Gastrocnemius medialis (tissue), 4 donors: ENCODE measurements around the gene PICK1. TPM values are rescaled to one million over a fixed set of nuclear protein-coding genes. Genes with fewer than 3 reads are reported as not detected.
"Not testable (repeated sequence)": the region's sequence is repeated elsewhere in the genome, so short reads cannot be mapped to it uniquely, and the experiment has no call there.

Experiments used
- ATAC-seq, 2 donors: fragments of 150-250 bp; one replicate each; pipeline ENCODE4 v1.9.1; 2016
- DNase-seq, 2 donors: peaks; one replicate each; pipeline ENCODE4 v3.0.0-alpha.2; 2019
- H3K27ac ChIP-seq, 4 donors: fragments of 200-600 bp; sonication (generic); 1 replicate in 1 of 4; 2 replicates in 3 of 4; pipeline ENCODE4 v1.5.1; 2016 to 2018; ENCODE audit warnings: mild to moderate bottlenecking in 2 of 4, moderate library complexity in 1 of 4
- H3K27me3 ChIP-seq, 3 donors: fragments of 200-600 bp; sonication (generic) in 2 of 3; 1 replicate in 1 of 3; 2 replicates in 2 of 3; pipeline versions ENCODE4 v1.5.1 to v1.6.0; 2016 to 2019; ENCODE audit warnings: mild to moderate bottlenecking in 1 of 3, moderate library complexity in 1 of 3
- H3K36me3 ChIP-seq, 2 donors: fragments of 200-600 bp; sonication (generic) in 1 of 2; one replicate each; pipeline ENCODE4 v1.5.1; 2017 to 2018
- H3K4me1 ChIP-seq, 2 donors: fragments of 200-600 bp; sonication (generic) in 1 of 2; one replicate each; pipeline ENCODE4 v1.5.1; 2016 to 2017; ENCODE audit warnings: mild to moderate bottlenecking in 2 of 2
- H3K4me3 ChIP-seq, 4 donors: fragments of 200-600 bp; sonication (generic) in 3 of 4; 1 replicate in 1 of 4; 2 replicates in 3 of 4; pipeline ENCODE4 v1.5.1; 2016 to 2019; ENCODE audit warnings: mild to moderate bottlenecking in 2 of 4
- H3K9me3 ChIP-seq, 3 donors: fragments of 200-600 bp; sonication (generic) in 2 of 3; 1 replicate in 1 of 3; 2 replicates in 2 of 3; pipeline ENCODE4 v1.5.1; 2016 to 2019
- CTCF ChIP-seq, 5 experiments: fragments of 450-650 bp in 3 of 5; fragments of 200-600 bp in 2 of 5; sonication (generic) in 2 of 5; IDR thresholded peaks in 4 of 5; conservative IDR thresholded peaks in 1 of 5; 1 replicate in 4 of 5; 2 replicates in 1 of 5; pipeline ENCODE4 v1.5.1; 2016 to 2019; ENCODE audit warnings: antibody characterized with exemption in 5 of 5, mild to moderate bottlenecking in 3 of 5, moderate library complexity in 3 of 5
- POLR2A ChIP-seq, 2 donors: fragments of 450-650 bp; IDR thresholded peaks; one replicate each; pipeline ENCODE4 v1.6.1; 2017; ENCODE audit warnings: antibody characterized with exemption in 2 of 2, mild to moderate bottlenecking in 2 of 2, moderate library complexity in 2 of 2
- in situ Hi-C, 4 donors: fragments of 200-750 bp; cut with MboI; loops; one replicate each; pipeline versions ENCODE4 v1.15.0 to v1.8.0; 2017; ENCODE audit warnings: low sequenced_read_pairs in 4 of 4
- intact Hi-C: fragments of 100-400 bp; cut with DNase I; formaldehyde crosslinking; loops from one replicate; pipeline ENCODE4 v1.15.1; 2023; ENCODE audit warnings: low total_unique reads
- total RNA-seq, 4 donors: library from RNA; depleted of rRNA; stranded (reverse); fragments of >200 nt; gene quantifications; one replicate each; pipeline versions ENCODE4 v1.1.0 to v1.2.3, GENCODE V29; 2016

The PICK1 gene
- total RNA-seq, 4 donors from 2014 or later = 36.4 to 63.8 (median 50.1) TPM

- Histone ChIP-seq H3K27me3 (no peaks in the 10 kb centered on the region), H3K9me3 (no peaks in the 10 kb centered on the region), H3K27ac (no peak overlapping the region), H3K4me1 (peaks cover 2 to 6% of the 10 kb centered on the region in 2 donors), H3K4me3 (no peak overlapping the region), H3K36me3 (peaks cover 0 to 3% of the 10 kb centered on the region in 2 donors)
- TF ChIP-seq CTCF (IDR thresholded peaks at IDR 0.05 in 4 of 5, conservative IDR thresholded peaks at IDR 0.05 in 1 of 5) = no peak
- TF ChIP-seq POLR2A (IDR thresholded peaks at IDR 0.05) = no peak
- in situ Hi-C loops = loop anchor here (10.0 to 25.0 kb wide), 5 partner anchors 49 to 247 kb away; no protein-coding TSS in a partner anchor
- DNase-seq (no peak), ATAC-seq (no peak)
- intact Hi-C loops = loop anchor here (10.0 kb wide), 1 partner anchor 89 kb away; the partner anchor contains the start of gene MAFF
Observed at GRCh38 chr22:38115423-38116205, 58.4 kb downstream of the PICK1 start.

- intact Hi-C loops = loop anchor here (10.0 kb wide), 1 partner anchor 87 kb away; the partner anchor contains the start of gene MAFF
- H3K27ac ChIP-seq, H3K36me3 ChIP-seq, H3K4me1 ChIP-seq, H3K9me3 ChIP-seq, ATAC-seq, H3K27me3 ChIP-seq, H3K4me3 ChIP-seq, DNase-seq: not testable (repeated sequence)
- in situ Hi-C loops = loop anchor here (10.0 to 25.0 kb wide), 5 partner anchors 47 to 245 kb away; no protein-coding TSS in a partner anchor
Observed at GRCh38 chr22:38117556-38117955, 60.4 kb downstream of the PICK1 start.

- no peak overlapping the region for H3K27ac ChIP-seq
- peaks cover 0 to 3% of the 10 kb centered on the region in 2 donors for H3K36me3 ChIP-seq
- no peaks in the 10 kb centered on the region for H3K27me3 ChIP-seq
- in situ Hi-C loops = loop anchor here (10.0 to 25.0 kb wide), 5 partner anchors 47 to 244 kb away; no protein-coding TSS in a partner anchor
- no peaks in the 10 kb centered on the region for H3K4me1 ChIP-seq
- intact Hi-C loops = loop anchor here (10.0 kb wide), 1 partner anchor 87 kb away; the partner anchor contains the start of gene MAFF
- no peak for ATAC-seq
- no peak for TF ChIP-seq POLR2A (IDR thresholded peaks at IDR 0.05)
- no peak for TF ChIP-seq CTCF (IDR thresholded peaks at IDR 0.05 in 4 of 5, conservative IDR thresholded peaks at IDR 0.05 in 1 of 5)
- H3K9me3 ChIP-seq = no peaks in the 10 kb centered on the region
- DNase-seq = no peak
- H3K4me3 ChIP-seq = no peak overlapping the region
Observed at GRCh38 chr22:38118182-38118581, 61.0 kb downstream of the PICK1 start.

- in situ Hi-C loops (loop anchor here (10.0 to 25.0 kb wide), 5 partner anchors 46 to 244 kb away; no protein-coding TSS in a partner anchor), intact Hi-C loops (loop anchor here (10.0 kb wide), 1 partner anchor 86 kb away; the partner anchor contains the start of gene MAFF)
- not testable (repeated sequence) for H3K27me3 ChIP-seq, H3K4me3 ChIP-seq, H3K36me3 ChIP-seq, H3K4me1 ChIP-seq, H3K27ac ChIP-seq, H3K9me3 ChIP-seq, ATAC-seq, DNase-seq
Observed at GRCh38 chr22:38118747-38119146, 61.5 kb downstream of the PICK1 start.

GRCh38 chr22:38120359-38121110 is 63.3 kb downstream of the PICK1 start:
- DNase-seq = no peak
- TF ChIP-seq POLR2A (IDR thresholded peaks at IDR 0.05) = no peak
- no peak for TF ChIP-seq CTCF (IDR thresholded peaks at IDR 0.05 in 4 of 5, conservative IDR thresholded peaks at IDR 0.05 in 1 of 5)
- Histone ChIP-seq H3K4me1 (no peaks in the 10 kb centered on the region), H3K27ac (no peak overlapping the region), H3K4me3 (no peak overlapping the region), H3K9me3 (no peaks in the 10 kb centered on the region), H3K36me3 (peaks cover 0 to 3% of the 10 kb centered on the region in 2 donors), H3K27me3 (no peaks in the 10 kb centered on the region)
- intact Hi-C loops = no loop called here
- in situ Hi-C loops = loop anchor here in 3 of 4 donors (25.0 kb wide), 2 partner anchors 117 to 242 kb away; no protein-coding TSS in a partner anchor
- ATAC-seq = no peak
